K562 (cell line): ENCODE results near the gene ARHGEF12. TPM values are rescaled to one million over a fixed set of nuclear protein-coding genes. Genes with fewer than 3 reads are reported as not detected.

Experiments used
- ASH1L ChIP-seq: fragments of 450-650 bp; IDR thresholded peaks from 2 replicates; pipeline ENCODE4 v1.6.1; 2018; ENCODE audit warnings: borderline replicate concordance, mild to moderate bottlenecking, low read depth; ENCODE audit not compliant: partially characterized antibody
- CEBPB ChIP-seq: fragments of 450-650 bp; IDR thresholded peaks from 2 replicates; pipeline ENCODE4 v1.6.1; 2016; ENCODE audit warnings: missing genetic modification characterization, missing compliant biosample characterization
- DLX4 ChIP-seq: fragments of 250-450 bp; sonication (Bioruptor Pico); IDR thresholded peaks from 2 replicates; pipeline ENCODE4 v1.6.1; 2021; ENCODE audit warnings: mild to moderate bottlenecking
- HEY1 ChIP-seq: fragments of 250-450 bp; sonication (Bioruptor Pico); IDR thresholded peaks from 2 replicates; pipeline ENCODE4 v1.5.0; 2020; ENCODE audit warnings: mild to moderate bottlenecking, moderate library complexity, borderline replicate concordance
- MBD1 ChIP-seq: fragments of 250-450 bp; sonication (Bioruptor Pico); IDR thresholded peaks from 2 replicates; pipeline ENCODE4 v1.8.0; 2022; ENCODE audit warnings: inconsistent platforms
- MEF2A ChIP-seq: IDR thresholded peaks from 2 replicates; pipeline ENCODE4 v1.6.1; 2011; ENCODE audit warnings: low read depth, mild to moderate bottlenecking, low read length, moderate library complexity; ENCODE audit not compliant: control insufficient read depth
- PHF20 ChIP-seq: fragments of 450-650 bp; IDR thresholded peaks from 2 replicates; pipeline ENCODE4 v1.6.1; 2018; ENCODE audit not compliant: partially characterized antibody
- PTBP1 ChIP-seq: fragments of 200-400 bp; formaldehyde crosslinking; IDR thresholded peaks from 2 replicates; pipeline ENCODE4 v1.6.1; 2017; ENCODE audit warnings: low read depth, low read length
- PTTG1 ChIP-seq: fragments of 450-650 bp; IDR thresholded peaks from 2 replicates; pipeline ENCODE4 v1.6.1; 2016; ENCODE audit warnings: low read depth, mild to moderate bottlenecking, missing genetic modification characterization, missing compliant biosample characterization
- STAG1 ChIP-seq: sonication (generic); formaldehyde crosslinking; IDR thresholded peaks from 2 replicates; pipeline ENCODE4 v1.5.0; 2020; ENCODE audit warnings: missing genetic modification reagents, borderline replicate concordance
- ZNF778 ChIP-seq: fragments of 450-650 bp; formaldehyde crosslinking; IDR thresholded peaks from 2 replicates; pipeline ENCODE4 v1.4.0; 2020; ENCODE audit warnings: mild to moderate bottlenecking, moderate library complexity
- polyA plus RNA-seq, 8 experiments: library from polyadenylated mRNA; depleted of rRNA in 4 of 8; stranded (reverse) in 5 of 8; unstranded in 3 of 8; fragments of >200 nt; fragmentation: Nextera tagmentation in 2 of 8; fragmentation: Illumina TruSeq in 1 of 8; extraction: Ambion mirVana in 2 of 8; extraction: Trizol in 1 of 8; gene quantifications; 2 replicates each; pipeline versions ENCODE4 v1.2.1 to v1.2.3, GENCODE V29; 2011 to 2014; ENCODE audit warnings: inconsistent platforms in 1 of 8, missing spikeins in 1 of 8
- total RNA-seq, 7 experiments: library from RNA; depleted of rRNA in 6 of 7; stranded (reverse); fragments of >200 nt in 6 of 7; fragmentation: Illumina TruSeq in 2 of 7; extraction: Trizol in 2 of 7; gene quantifications; 2 replicates each; pipeline versions ENCODE4 v1.2.1 to v1.2.3, GENCODE V29; 2011 to 2021; ENCODE audit warnings: low replicate concordance in 1 of 7
- TF ChIP-seq, protein P1 (sequence below): fragments of 200-800 bp; sonication (Bioruptor generic); IDR thresholded peaks from 2 replicates; pipeline ENCODE4 v1.6.1; 2017; ENCODE audit warnings: missing genetic modification characterization, missing compliant biosample characterization
- TF ChIP-seq, protein P2 (sequence below): IDR thresholded peaks from 2 replicates; pipeline ENCODE4 v1.6.1; 2014; ENCODE audit warnings: antibody characterized with exemption
- TF ChIP-seq, protein P3 (sequence below): sonication (generic); formaldehyde crosslinking; IDR thresholded peaks from 2 replicates; pipeline ENCODE4 v1.8.0; 2023; ENCODE audit warnings: missing genetic modification reagents, mild to moderate bottlenecking, borderline replicate concordance

ARHGEF12 gene
- total and polyA plus RNA-seq, 9 of the 15 experiments (the other 6 are each of a cell fraction or from before 2014, with no cell fraction given): 3.5 to 51.7 (median 29.5) TPM

- TF ChIP-seq MBD1 (CRISPR knock-in tag) (no peak), STAG1 (CRISPR knock-in tag) (no peak), PTTG1 (no peak), DLX4 (CRISPR knock-in tag) (no peak), HEY1 (0 out of 2 replicates have a peak, but pooled peaks have one; percentile 64), PHF20 (no peak), PTBP1 (no peak), ASH1L (no peak), CEBPB (peak; percentile 50; the same call in 1 of the 2 replicates), MEF2A (no peak), ZNF778 (CRISPR knock-in tag) (no peak)
- TF ChIP-seq, protein P1, sequence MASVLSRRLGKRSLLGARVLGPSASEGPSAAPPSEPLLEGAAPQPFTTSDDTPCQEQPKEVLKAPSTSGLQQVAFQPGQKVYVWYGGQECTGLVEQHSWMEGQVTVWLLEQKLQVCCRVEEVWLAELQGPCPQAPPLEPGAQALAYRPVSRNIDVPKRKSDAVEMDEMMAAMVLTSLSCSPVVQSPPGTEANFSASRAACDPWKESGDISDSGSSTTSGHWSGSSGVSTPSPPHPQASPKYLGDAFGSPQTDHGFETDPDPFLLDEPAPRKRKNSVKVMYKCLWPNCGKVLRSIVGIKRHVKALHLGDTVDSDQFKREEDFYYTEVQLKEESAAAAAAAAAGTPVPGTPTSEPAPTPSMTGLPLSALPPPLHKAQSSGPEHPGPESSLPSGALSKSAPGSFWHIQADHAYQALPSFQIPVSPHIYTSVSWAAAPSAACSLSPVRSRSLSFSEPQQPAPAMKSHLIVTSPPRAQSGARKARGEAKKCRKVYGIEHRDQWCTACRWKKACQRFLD (CRISPR knock-in tag): no peak
- TF ChIP-seq, protein P2, sequence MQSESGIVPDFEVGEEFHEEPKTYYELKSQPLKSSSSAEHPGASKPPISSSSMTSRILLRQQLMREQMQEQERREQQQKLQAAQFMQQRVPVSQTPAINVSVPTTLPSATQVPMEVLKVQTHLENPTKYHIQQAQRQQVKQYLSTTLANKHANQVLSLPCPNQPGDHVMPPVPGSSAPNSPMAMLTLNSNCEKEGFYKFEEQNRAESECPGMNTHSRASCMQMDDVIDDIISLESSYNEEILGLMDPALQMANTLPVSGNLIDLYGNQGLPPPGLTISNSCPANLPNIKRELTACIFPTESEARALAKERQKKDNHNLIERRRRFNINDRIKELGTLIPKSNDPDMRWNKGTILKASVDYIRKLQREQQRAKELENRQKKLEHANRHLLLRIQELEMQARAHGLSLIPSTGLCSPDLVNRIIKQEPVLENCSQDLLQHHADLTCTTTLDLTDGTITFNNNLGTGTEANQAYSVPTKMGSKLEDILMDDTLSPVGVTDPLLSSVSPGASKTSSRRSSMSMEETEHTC: no peak
- TF ChIP-seq, protein P3, sequence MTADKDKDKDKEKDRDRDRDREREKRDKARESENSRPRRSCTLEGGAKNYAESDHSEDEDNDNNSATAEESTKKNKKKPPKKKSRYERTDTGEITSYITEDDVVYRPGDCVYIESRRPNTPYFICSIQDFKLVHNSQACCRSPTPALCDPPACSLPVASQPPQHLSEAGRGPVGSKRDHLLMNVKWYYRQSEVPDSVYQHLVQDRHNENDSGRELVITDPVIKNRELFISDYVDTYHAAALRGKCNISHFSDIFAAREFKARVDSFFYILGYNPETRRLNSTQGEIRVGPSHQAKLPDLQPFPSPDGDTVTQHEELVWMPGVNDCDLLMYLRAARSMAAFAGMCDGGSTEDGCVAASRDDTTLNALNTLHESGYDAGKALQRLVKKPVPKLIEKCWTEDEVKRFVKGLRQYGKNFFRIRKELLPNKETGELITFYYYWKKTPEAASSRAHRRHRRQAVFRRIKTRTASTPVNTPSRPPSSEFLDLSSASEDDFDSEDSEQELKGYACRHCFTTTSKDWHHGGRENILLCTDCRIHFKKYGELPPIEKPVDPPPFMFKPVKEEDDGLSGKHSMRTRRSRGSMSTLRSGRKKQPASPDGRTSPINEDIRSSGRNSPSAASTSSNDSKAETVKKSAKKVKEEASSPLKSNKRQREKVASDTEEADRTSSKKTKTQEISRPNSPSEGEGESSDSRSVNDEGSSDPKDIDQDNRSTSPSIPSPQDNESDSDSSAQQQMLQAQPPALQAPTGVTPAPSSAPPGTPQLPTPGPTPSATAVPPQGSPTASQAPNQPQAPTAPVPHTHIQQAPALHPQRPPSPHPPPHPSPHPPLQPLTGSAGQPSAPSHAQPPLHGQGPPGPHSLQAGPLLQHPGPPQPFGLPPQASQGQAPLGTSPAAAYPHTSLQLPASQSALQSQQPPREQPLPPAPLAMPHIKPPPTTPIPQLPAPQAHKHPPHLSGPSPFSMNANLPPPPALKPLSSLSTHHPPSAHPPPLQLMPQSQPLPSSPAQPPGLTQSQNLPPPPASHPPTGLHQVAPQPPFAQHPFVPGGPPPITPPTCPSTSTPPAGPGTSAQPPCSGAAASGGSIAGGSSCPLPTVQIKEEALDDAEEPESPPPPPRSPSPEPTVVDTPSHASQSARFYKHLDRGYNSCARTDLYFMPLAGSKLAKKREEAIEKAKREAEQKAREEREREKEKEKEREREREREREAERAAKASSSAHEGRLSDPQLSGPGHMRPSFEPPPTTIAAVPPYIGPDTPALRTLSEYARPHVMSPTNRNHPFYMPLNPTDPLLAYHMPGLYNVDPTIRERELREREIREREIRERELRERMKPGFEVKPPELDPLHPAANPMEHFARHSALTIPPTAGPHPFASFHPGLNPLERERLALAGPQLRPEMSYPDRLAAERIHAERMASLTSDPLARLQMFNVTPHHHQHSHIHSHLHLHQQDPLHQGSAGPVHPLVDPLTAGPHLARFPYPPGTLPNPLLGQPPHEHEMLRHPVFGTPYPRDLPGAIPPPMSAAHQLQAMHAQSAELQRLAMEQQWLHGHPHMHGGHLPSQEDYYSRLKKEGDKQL (CRISPR knock-in tag): no peak
Observed at GRCh38 chr11:120344302-120345004, 8.2 kb downstream of the ARHGEF12 start (continued).
